SK-N-SH (cell line): ENCODE measurements around the gene KCNQ5. TPM values are rescaled to one million over a fixed set of nuclear protein-coding genes. Genes with fewer than 3 reads are reported as not detected.

Experiments used
- CTCF ChIA-PET: fragments of 300-600, 350-600 bp; formaldehyde crosslinking; extraction: SDS; loops from one replicate; lab custom pipeline; 2021; lab: Yijun Ruan, JAX
- POLR2A ChIA-PET: fragments of 350-600 bp; sonication (Branson Sonifier 250); formaldehyde crosslinking; extraction: SDS; loops from one replicate; lab custom pipeline; 2020; ENCODE audit warnings: antibody characterized with exemption, inconsistent platforms; lab: Yijun Ruan, JAX
- DNase-seq: peaks from one replicate; pipeline ENCODE4 v3.0.0; 2012
- H2AFZ ChIP-seq: fragments of 200-600 bp; sonication (generic); 2 replicates; pipeline ENCODE4 v1.8.1; 2016; ENCODE audit warnings: antibody characterized with exemption, mild to moderate bottlenecking, low read depth
- H3F3A ChIP-seq: fragments of 200-600 bp; sonication (generic); replicated peaks from 2 replicates; pipeline ENCODE3; 2016; ENCODE audit warnings: antibody characterized with exemption, mild to moderate bottlenecking; ENCODE audit not compliant: insufficient read depth
- H3K27ac ChIP-seq, 2 experiments: fragments of 200-500 bp in 1 of 2; fragments of 200-600 bp in 1 of 2; sonication (Bioruptor generic) in 1 of 2; sonication (generic), shearing (Covaris generic) in 1 of 2; 2 replicates each; pipeline versions ENCODE4 v1.5.1 to v1.6.1; 2014 to 2016; ENCODE audit warnings: low read depth in 2 of 2, inconsistent platforms in 1 of 2, low read length in 1 of 2, mild to moderate bottlenecking in 1 of 2, mixed read lengths in 1 of 2
- H3K27me3 ChIP-seq: fragments of 200-600 bp; sonication (generic), shearing (Covaris generic); 2 replicates; pipeline ENCODE4 v1.6.1; 2016; ENCODE audit warnings: mixed run types; ENCODE audit not compliant: insufficient read depth
- H3K36me3 ChIP-seq, 2 experiments: fragments of 200-500 bp in 1 of 2; fragments of 200-600 bp in 1 of 2; sonication (Bioruptor generic) in 1 of 2; sonication (generic) in 1 of 2; replicated peaks in 1 of 2; 2 replicates each; pipeline versions ENCODE3 to v1.5.1; 2014 to 2016; ENCODE audit warnings: low read length in 1 of 2, mild to moderate bottlenecking in 1 of 2; ENCODE audit not compliant: insufficient read depth in 2 of 2, control insufficient read depth in 1 of 2
- H3K4me1 ChIP-seq, 2 experiments: fragments of 200-500 bp in 1 of 2; fragments of 200-600 bp in 1 of 2; sonication (Bioruptor generic) in 1 of 2; sonication (generic), shearing (Covaris generic) in 1 of 2; 2 replicates each; pipeline versions ENCODE4 v1.5.1 to v1.6.1; 2014 to 2016; ENCODE audit warnings: low read depth in 1 of 2, low read length in 1 of 2, mixed run types in 1 of 2; ENCODE audit not compliant: insufficient read depth in 2 of 2, control insufficient read depth in 1 of 2
- H3K4me2 ChIP-seq: fragments of 200-600 bp; sonication (generic), shearing (Covaris generic); 2 replicates; pipeline ENCODE4 v1.6.1; 2017; ENCODE audit warnings: mixed run types
- H3K4me3 ChIP-seq, 2 experiments: fragments of 200-500 bp in 1 of 2; fragments of 200-600 bp in 1 of 2; sonication (Bioruptor generic) in 1 of 2; sonication (generic), shearing (Covaris generic) in 1 of 2; 2 replicates each; pipeline versions ENCODE4 v1.5.1 to v1.8.1; 2014 to 2016; ENCODE audit warnings: low read depth in 2 of 2, inconsistent platforms in 1 of 2, low read length in 1 of 2, mild to moderate bottlenecking in 1 of 2, mixed read lengths in 1 of 2, moderate library complexity in 1 of 2
- H3K79me2 ChIP-seq: fragments of 200-600 bp; sonication (generic); 2 replicates; pipeline ENCODE4 v1.8.1; 2017; ENCODE audit warnings: mild to moderate bottlenecking; ENCODE audit not compliant: insufficient read depth
- H3K9ac ChIP-seq: fragments of 200-600 bp; sonication (generic); 2 replicates; pipeline ENCODE4 v1.6.1; 2017; ENCODE audit warnings: mixed run types
- H3K9me2 ChIP-seq: fragments of 200-600 bp; sonication (generic); 2 replicates; pipeline ENCODE4 v1.6.1; 2017; ENCODE audit warnings: mixed run types
- H3K9me3 ChIP-seq: fragments of 200-600 bp; sonication (generic); 2 replicates; pipeline ENCODE4 v1.6.1; 2017; ENCODE audit warnings: mixed run types, mild to moderate bottlenecking, moderate library complexity
- H4K20me1 ChIP-seq: fragments of 200-600 bp; sonication (generic); 2 replicates; pipeline ENCODE4 v1.6.1; 2017; ENCODE audit warnings: mild to moderate bottlenecking, mixed run types; ENCODE audit not compliant: insufficient read depth
- EP300 ChIP-seq, 2 experiments: IDR thresholded peaks; 2 replicates each; pipeline versions ENCODE4 v1.4.0 to v1.6.1; 2012; ENCODE audit warnings: borderline replicate concordance in 1 of 2, low read depth in 1 of 2, low read length in 1 of 2
- EZH2phosphoT487 ChIP-seq: fragments of 200-600 bp; sonication (generic); IDR thresholded peaks from 2 replicates; pipeline ENCODE4 v1.6.1; 2017; ENCODE audit warnings: low read depth, mixed run types, mild to moderate bottlenecking, antibody characterized with exemption, moderate library complexity, borderline replicate concordance
- FOXM1 ChIP-seq: IDR thresholded peaks from 2 replicates; pipeline ENCODE4 v1.4.0; 2012; ENCODE audit warnings: low read depth, mild to moderate bottlenecking
- GATA2 ChIP-seq: sonication (generic); formaldehyde crosslinking; IDR thresholded peaks from 2 replicates; pipeline ENCODE4 v1.5.0; 2020; ENCODE audit warnings: mild to moderate bottlenecking, missing genetic modification reagents
- JUND ChIP-seq: IDR thresholded peaks from 2 replicates; pipeline ENCODE4 v1.4.0; 2012
- MEF2A ChIP-seq: IDR thresholded peaks from 2 replicates; pipeline ENCODE4 v1.4.0; 2012; ENCODE audit warnings: low read depth, borderline replicate concordance
- MXI1 ChIP-seq: IDR thresholded peaks from 2 replicates; pipeline ENCODE4 v1.6.1; 2012; ENCODE audit warnings: mild to moderate bottlenecking, low read depth, low read length, improper control_type of control experiment
- NFIC ChIP-seq: IDR thresholded peaks from 2 replicates; pipeline ENCODE4 v1.4.0; 2012; ENCODE audit warnings: borderline replicate concordance
- NRF1 ChIP-seq: IDR thresholded peaks from 2 replicates; pipeline ENCODE4 v1.6.1; 2012; ENCODE audit warnings: low read depth, mild to moderate bottlenecking, low read length
- RAD21 ChIP-seq: IDR thresholded peaks from 2 replicates; pipeline ENCODE4 v1.6.1; 2012; ENCODE audit warnings: mild to moderate bottlenecking, low read length
- RFX5 ChIP-seq: IDR thresholded peaks from 2 replicates; pipeline ENCODE4 v1.6.1; 2012; ENCODE audit warnings: mild to moderate bottlenecking, improper control_type of control experiment, low read length
- RXRA ChIP-seq: IDR thresholded peaks from 2 replicates; pipeline ENCODE4 v1.4.0; 2012; ENCODE audit warnings: low read depth, mild to moderate bottlenecking, borderline replicate concordance
- SIN3A ChIP-seq: IDR thresholded peaks from 2 replicates; pipeline ENCODE4 v1.6.1; 2012; ENCODE audit warnings: low read depth, mild to moderate bottlenecking, low read length, moderate library complexity, borderline replicate concordance
- SMC3 ChIP-seq: IDR thresholded peaks from 2 replicates; pipeline ENCODE4 v1.6.1; 2012; ENCODE audit warnings: low read depth, low read length, improper control_type of control experiment
- TCF12 ChIP-seq: IDR thresholded peaks from 2 replicates; pipeline ENCODE4 v1.4.0; 2012
- WGBS: methylation state at CpG from one replicate; pipeline ENCODE4 v1.1.6; 2017; ENCODE audit warnings: low lambda C conversion rate; 5-methylcytosine and 5-hydroxymethylcytosine counted together
- polyA plus RNA-seq, 3 experiments: library from polyadenylated mRNA; depleted of rRNA; stranded (reverse); fragments of >200 nt; gene quantifications; 2 replicates each; pipeline ENCODE4 v1.2.3, GENCODE V29; 2012
- TF ChIP-seq, protein P1 (sequence below): fragments of 200-600 bp; sonication (generic); IDR thresholded peaks from 2 replicates; pipeline ENCODE4 v1.6.1; 2017; ENCODE audit warnings: antibody characterized with exemption, mild to moderate bottlenecking, moderate library complexity
- TF ChIP-seq, protein P2 (sequence below): IDR thresholded peaks from 2 replicates; pipeline ENCODE4 v1.4.0; 2012; ENCODE audit warnings: low read depth, borderline replicate concordance

The KCNQ5 gene
- polyA plus RNA-seq, 1 of the 3 experiments (the other 2 are of a cell fraction): 3.2 TPM

DNA sequence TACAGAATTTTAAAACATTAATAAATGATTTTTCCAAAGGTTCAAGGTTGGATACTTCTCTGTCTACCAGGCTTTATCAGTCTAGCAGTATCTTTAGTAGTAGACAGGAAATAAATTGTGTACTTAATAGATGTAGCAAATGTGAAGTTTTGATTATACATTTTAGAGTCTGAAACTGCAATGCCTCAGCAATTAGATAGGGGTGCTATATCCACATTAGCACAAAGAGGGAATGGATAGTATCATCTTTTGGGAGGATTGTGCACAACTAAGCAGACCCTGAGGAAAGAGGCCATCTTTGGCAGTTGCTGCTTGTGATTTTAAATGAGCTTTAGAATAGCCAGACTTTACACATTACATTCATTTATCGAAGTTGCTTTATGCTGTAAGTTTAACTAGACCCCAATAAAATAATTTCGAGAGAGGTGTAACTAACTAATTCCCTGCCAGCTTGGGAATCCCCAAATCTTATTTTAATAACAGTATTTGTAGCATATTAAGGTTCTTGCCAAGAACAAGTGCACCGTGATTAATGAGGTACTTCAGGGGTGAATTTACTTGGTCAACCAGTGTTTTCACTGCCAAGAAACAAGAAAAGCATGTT, 2.8 kb downstream of the KCNQ5 start (continued):
- TF ChIP-seq, protein P1, sequence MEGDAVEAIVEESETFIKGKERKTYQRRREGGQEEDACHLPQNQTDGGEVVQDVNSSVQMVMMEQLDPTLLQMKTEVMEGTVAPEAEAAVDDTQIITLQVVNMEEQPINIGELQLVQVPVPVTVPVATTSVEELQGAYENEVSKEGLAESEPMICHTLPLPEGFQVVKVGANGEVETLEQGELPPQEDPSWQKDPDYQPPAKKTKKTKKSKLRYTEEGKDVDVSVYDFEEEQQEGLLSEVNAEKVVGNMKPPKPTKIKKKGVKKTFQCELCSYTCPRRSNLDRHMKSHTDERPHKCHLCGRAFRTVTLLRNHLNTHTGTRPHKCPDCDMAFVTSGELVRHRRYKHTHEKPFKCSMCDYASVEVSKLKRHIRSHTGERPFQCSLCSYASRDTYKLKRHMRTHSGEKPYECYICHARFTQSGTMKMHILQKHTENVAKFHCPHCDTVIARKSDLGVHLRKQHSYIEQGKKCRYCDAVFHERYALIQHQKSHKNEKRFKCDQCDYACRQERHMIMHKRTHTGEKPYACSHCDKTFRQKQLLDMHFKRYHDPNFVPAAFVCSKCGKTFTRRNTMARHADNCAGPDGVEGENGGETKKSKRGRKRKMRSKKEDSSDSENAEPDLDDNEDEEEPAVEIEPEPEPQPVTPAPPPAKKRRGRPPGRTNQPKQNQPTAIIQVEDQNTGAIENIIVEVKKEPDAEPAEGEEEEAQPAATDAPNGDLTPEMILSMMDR: peak; percentile 86
- TF ChIP-seq FOXM1 (no peak), JUND (no peak), RAD21 (peak; percentile 71)
- TF ChIP-seq, protein P2, sequence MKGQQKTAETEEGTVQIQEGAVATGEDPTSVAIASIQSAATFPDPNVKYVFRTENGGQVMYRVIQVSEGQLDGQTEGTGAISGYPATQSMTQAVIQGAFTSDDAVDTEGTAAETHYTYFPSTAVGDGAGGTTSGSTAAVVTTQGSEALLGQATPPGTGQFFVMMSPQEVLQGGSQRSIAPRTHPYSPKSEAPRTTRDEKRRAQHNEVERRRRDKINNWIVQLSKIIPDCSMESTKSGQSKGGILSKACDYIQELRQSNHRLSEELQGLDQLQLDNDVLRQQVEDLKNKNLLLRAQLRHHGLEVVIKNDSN: no peak

DNA sequence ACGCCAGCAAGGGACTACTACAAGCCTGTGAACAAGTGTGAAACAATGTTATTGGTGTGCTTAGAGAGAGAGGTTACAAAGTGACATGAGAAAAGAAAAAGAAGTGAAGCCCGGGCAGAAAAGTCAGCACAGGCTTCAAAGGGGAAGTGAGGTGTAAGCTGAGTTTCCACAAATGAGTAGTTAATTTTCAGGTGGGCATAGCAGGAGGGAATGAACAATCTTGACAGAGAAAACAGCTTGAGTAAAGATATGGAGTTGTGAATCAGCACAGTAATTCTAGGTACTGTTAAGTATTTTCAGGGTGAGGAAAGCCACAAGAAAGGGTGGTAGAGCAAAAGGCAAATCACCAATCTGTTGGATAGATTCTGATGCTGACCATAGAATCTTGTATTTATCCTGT, 4.3 kb downstream of the KCNQ5 start:
- peaks cover 0 to 9% of the 10 kb centered on the region in 2 experiments for H3K36me3 ChIP-seq
- ChIA-PET CTCF (interaction anchor here (2.0 kb wide), 1 partner anchor 9 kb away, joined by 13 read pairs; no protein-coding TSS in a partner anchor), POLR2A (no interaction called here)

DNA sequence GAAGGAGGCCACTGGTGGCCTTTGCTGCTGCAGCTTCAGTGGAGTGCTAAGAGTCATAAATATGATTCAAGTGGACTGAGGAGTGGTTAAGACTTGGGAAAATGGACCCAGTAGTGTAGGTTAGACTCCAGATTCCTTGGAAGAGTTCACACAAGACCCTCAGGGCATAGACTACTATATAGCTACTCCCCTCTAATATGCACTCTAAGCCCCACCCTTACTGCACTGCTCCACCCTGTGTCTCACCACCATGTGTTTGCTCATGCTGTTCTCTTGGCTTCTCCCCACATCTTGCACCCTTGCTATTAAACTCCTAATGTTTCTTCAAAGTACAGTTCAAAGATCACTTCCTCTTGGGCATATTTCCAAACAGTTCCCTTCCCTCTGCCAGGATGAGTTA, 5.7 kb downstream of the KCNQ5 start:
- H3K4me2 ChIP-seq: no peak overlapping the region
- peaks cover 0 to 12% of the 10 kb centered on the region in 2 experiments for H3K36me3 ChIP-seq
- H3K27me3 ChIP-seq: no peaks in the 10 kb centered on the region
- H3K9me2 ChIP-seq: no peaks in the 10 kb centered on the region
- no peak overlapping the region for H3K9ac ChIP-seq
- no peak overlapping the region for H2AFZ ChIP-seq
- peaks cover 99% of the 10 kb centered on the region for H3K79me2 ChIP-seq
- peaks cover 7 to 9% of the 10 kb centered on the region in 2 experiments; a peak in 3 of 4 replicates for H3K4me1 ChIP-seq
- POLR2A ChIA-PET: no interaction called here
- H4K20me1 ChIP-seq: no peaks in the 10 kb centered on the region
- DNase-seq: no peak
- H3K9me3 ChIP-seq: no peaks in the 10 kb centered on the region
- H3F3A ChIP-seq: peaks cover 8% of the 10 kb centered on the region
- no peak overlapping the region for H3K4me3 ChIP-seq
- H3K27ac ChIP-seq: no peak overlapping the region
- CTCF ChIA-PET: no interaction called here
- TF ChIP-seq EP300 (IDR thresholded peaks at IDR 0.05; ENCODE audit: borderline replicate concordance in 1 of 2, low read depth in 1 of 2, low read length in 1 of 2) (no peak), SMC3 (no peak), RFX5 (no peak), GATA2 (no peak), MXI1 (no peak), RXRA (no peak), MEF2A (no peak), EZH2phosphoT487 (no peak)
- TF ChIP-seq, protein P2: no peak
- TF ChIP-seq, protein P1: no peak

More for the DNA sequence above, 4.3 kb downstream of the KCNQ5 start:
- no peaks in the 10 kb centered on the region for H3K9me3 ChIP-seq
- no peaks in the 10 kb centered on the region for H3K27me3 ChIP-seq
- H3K4me1 ChIP-seq: peaks cover 9 to 16% of the 10 kb centered on the region in 2 experiments; a peak in 3 of 4 replicates
- no peaks in the 10 kb centered on the region for H3K9me2 ChIP-seq
- H3K4me3 ChIP-seq: no peak overlapping the region
- WGBS: 88% methylated on average over 2 of the region's 2 CpGs
- peaks cover 3% of the 10 kb centered on the region for H3F3A ChIP-seq
- no peak overlapping the region for H3K27ac ChIP-seq
- H3K79me2 ChIP-seq: peaks cover 99% of the 10 kb centered on the region
- H4K20me1 ChIP-seq: no peaks in the 10 kb centered on the region
- no peak overlapping the region for H3K9ac ChIP-seq
- no peak for DNase-seq
- no peak overlapping the region for H3K4me2 ChIP-seq
- no peak overlapping the region for H2AFZ ChIP-seq
- TF ChIP-seq NFIC (no peak), NRF1 (no peak), SIN3A (no peak), TCF12 (no peak), EZH2phosphoT487 (no peak)
- TF ChIP-seq, protein P1: no peak
